Measurements from ENCODE around the gene CELA3B. TPM values are rescaled to one million over a fixed set of nuclear protein-coding genes. Genes with fewer than 3 reads are reported as not detected.
"Not testable (repeated sequence)": the region's sequence is repeated elsewhere in the genome, so short reads cannot be mapped to it uniquely, and the experiment has no call there.

The CELA3B gene
- total and polyA plus RNA-seq, 8 donors = 2,923 to 21,242 (median 14,182) TPM

GRCh38 chr1:22031214-22031962, 54.6 kb downstream of the CELA3B start:
- no peaks in the 10 kb centered on the region for H3K9me3 ChIP-seq
- H3K4me3 ChIP-seq = no peak overlapping the region
- H3K27ac ChIP-seq = peak overlapping the region in 2 of 4 donors; percentile 52 to 57
- 61 to 65% methylated on average over 8 of the region's 8 CpGs for WGBS, 2 donors
- no peaks in the 10 kb centered on the region for H3K27me3 ChIP-seq
- no peak for DNase-seq
- peak in 3 of 4 donors; percentile 30 to 65 (median 65) for ATAC-seq
- FAIRE-seq = no peak
- H3K4me1 ChIP-seq = no peaks in the 10 kb centered on the region
- intact Hi-C loops (cut with DNase I) = no loop called here
- TF ChIP-seq CTCF (IDR thresholded peaks at IDR 0.05) = no peak
- peaks cover 0 to 18% (median 7%) of the 10 kb centered on the region in 3 donors for H3K36me3 ChIP-seq

DNA sequence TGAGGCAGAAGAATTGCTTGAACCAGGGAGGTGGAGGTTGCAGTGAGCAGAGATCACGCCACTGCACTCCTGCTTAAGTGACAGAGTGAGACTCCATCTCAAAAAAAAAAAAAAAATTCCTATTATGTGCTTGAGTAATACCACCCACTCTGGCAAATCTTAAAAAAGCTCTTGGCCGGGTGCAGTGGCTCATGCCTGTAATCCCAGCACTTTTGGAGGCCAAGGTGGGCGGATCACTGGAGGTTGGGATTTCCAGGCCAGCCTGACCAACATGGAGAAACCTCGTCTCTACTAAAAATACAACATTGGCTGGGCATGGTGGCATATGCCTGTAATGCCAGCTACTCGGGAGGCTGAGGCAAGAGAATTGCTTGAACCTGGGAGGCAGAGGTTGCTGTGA, 58.0 kb downstream of the CELA3B start:
- ATAC-seq; H3K9me3 ChIP-seq; H3K4me3 ChIP-seq; H3K27ac ChIP-seq; intact Hi-C loops (cut with DNase I); DNase-seq; FAIRE-seq; H3K4me1 ChIP-seq; H3K27me3 ChIP-seq: not testable (repeated sequence)
- H3K36me3 ChIP-seq = peaks cover 0 to 15% (median 7%) of the 10 kb centered on the region in 3 donors
- WGBS, 2 donors = 80 to 93% methylated on average over 5 of the region's 5 CpGs

- no peak for ATAC-seq
- WGBS, 2 donors = 65 to 77% methylated on average over 7 of the region's 7 CpGs
Measured at GRCh38 chr1:22037520-22037919, 60.7 kb downstream of the CELA3B start.

GRCh38 chr1:22038036-22038435, 61.2 kb downstream of the CELA3B start:
- TF ChIP-seq CTCF (IDR thresholded peaks at IDR 0.05) = no peak
- FAIRE-seq (no peak), ATAC-seq (peak in 3 of 4 donors; percentile 25 to 48 (median 25)), DNase-seq (no peak)
- Histone ChIP-seq H3K4me3 (no peak overlapping the region), H3K27me3 (no peaks in the 10 kb centered on the region), H3K27ac (no peak overlapping the region), H3K36me3 (no peaks in the 10 kb centered on the region), H3K4me1 (no peaks in the 10 kb centered on the region), H3K9me3 (no peaks in the 10 kb centered on the region)
- 72 to 98% methylated on average over 5 of the region's 5 CpGs for WGBS, 2 donors
- intact Hi-C loops (cut with DNase I) = no loop called here

More at GRCh38 chr1:22037520-22037919, 60.7 kb downstream of the CELA3B start:
- no peak for TF ChIP-seq CTCF (IDR thresholded peaks at IDR 0.05)
- H3K4me1 ChIP-seq = no peaks in the 10 kb centered on the region
- H3K36me3 ChIP-seq = no peaks in the 10 kb centered on the region
- no peak for DNase-seq
- no peak for FAIRE-seq
- H3K27me3 ChIP-seq = no peaks in the 10 kb centered on the region
- H3K4me3 ChIP-seq = no peak overlapping the region
- intact Hi-C loops (cut with DNase I) = no loop called here
- H3K9me3 ChIP-seq = no peaks in the 10 kb centered on the region
- no peak overlapping the region for H3K27ac ChIP-seq

Other genes with a start within 250 kb of the CELA3B start
- gene USP48, start 193.9 kb upstream of the CELA3B start, total RNA-seq = 10 to 100 TPM; 24.3 to 30.6 (median 26.0) TPM
- 10 to 100 TPM; 14.9 to 26.4 TPM for gene USP48, start 193.9 kb upstream of the CELA3B start, polyA plus RNA-seq
- under 1 TPM in 5 of 6 donors, not detected in 1; 0.05 to 0.22 (median 0.09) TPM for gene LDLRAD2, start 164.8 kb upstream of the CELA3B start, total RNA-seq
- gene LDLRAD2, start 164.8 kb upstream of the CELA3B start, polyA plus RNA-seq = 1 to 10 TPM; 1.3 to 3.0 TPM
- gene HSPG2, start 39.7 kb upstream of the CELA3B start, total RNA-seq = 100 to 1,000 TPM in 2 of 6 donors, 10 to 100 TPM in 4; 50.4 to 164 (median 63.9) TPM
- gene HSPG2, start 39.7 kb upstream of the CELA3B start, polyA plus RNA-seq = 100 to 1,000 TPM in 1 of 2 donors, 10 to 100 TPM in 1; 53.9 to 123 TPM
- gene CELA3A, start 24.6 kb downstream of the CELA3B start, total RNA-seq = over 10,000 TPM; 17,183 to 55,024 (median 35,269) TPM
- over 10,000 TPM; 21,682 to 31,636 TPM for gene CELA3A, start 24.6 kb downstream of the CELA3B start, polyA plus RNA-seq
- gene CDC42, start 75.7 kb downstream of the CELA3B start, total RNA-seq = 100 to 1,000 TPM in 2 of 6 donors, 10 to 100 TPM in 4; 43.0 to 128 (median 63.4) TPM
- 10 to 100 TPM; 36.6 to 80.5 TPM for gene CDC42, start 75.7 kb downstream of the CELA3B start, polyA plus RNA-seq
- 1 to 10 TPM in 5 of 6 donors, under 1 TPM in 1; 0.69 to 6.8 (median 3.0) TPM for gene WNT4, start 166.1 kb downstream of the CELA3B start, total RNA-seq
- gene WNT4, start 166.1 kb downstream of the CELA3B start, polyA plus RNA-seq = 10 to 100 TPM in 1 of 2 donors, 1 to 10 TPM in 1; 6.5 to 17.6 TPM

Data from pancreas (tissue), 10 donors.